ENCODE measurements around the gene MAP3K14. TPM values are rescaled to one million over a fixed set of nuclear protein-coding genes. Genes with fewer than 3 reads are reported as not detected.

The MAP3K14 gene
- total RNA-seq, 1 donor from 2014 or later: 11.5 TPM

- no peak for DNase-seq (ENCODE audit: low read depth, low spot score)
- H3K9me3 Mint-ChIP-seq: no peaks in the 10 kb centered on the region
- H3K4me1 Mint-ChIP-seq: peaks cover 8% of the 10 kb centered on the region
- peaks cover 2% of the 10 kb centered on the region for H3K27me3 Mint-ChIP-seq (ENCODE audit: low read depth)
- H3K4me3 Mint-ChIP-seq: no peak overlapping the region
- H3K27ac Mint-ChIP-seq (ENCODE audit: unreplicated experiment): peak overlapping the region; percentile 57
- no peaks in the 10 kb centered on the region for H3K36me3 Mint-ChIP-seq (ENCODE audit: low read depth)
- TF ChIP-seq CTCF (conservative IDR thresholded peaks at IDR 0.05): no peak
These were observed 21.4 kb upstream of the MAP3K14 start for GRCh38 chr17:45338023-45338781.

- DNase-seq (ENCODE audit: low read depth, low spot score): no peak
- peaks cover 4% of the 10 kb centered on the region for H3K4me1 Mint-ChIP-seq
- peaks cover 6% of the 10 kb centered on the region for H3K27me3 Mint-ChIP-seq (ENCODE audit: low read depth)
- H3K9me3 Mint-ChIP-seq: no peaks in the 10 kb centered on the region
- TF ChIP-seq CTCF (conservative IDR thresholded peaks at IDR 0.05): no peak
- no peak overlapping the region for H3K4me3 Mint-ChIP-seq
- no peak overlapping the region for H3K27ac Mint-ChIP-seq (ENCODE audit: unreplicated experiment)
- no peaks in the 10 kb centered on the region for H3K36me3 Mint-ChIP-seq (ENCODE audit: low read depth)
These were observed 19.8 kb upstream of the MAP3K14 start for GRCh38 chr17:45336390-45337182.

- H3K9me3 Mint-ChIP-seq: no peaks in the 10 kb centered on the region
- no peak overlapping the region for H3K4me3 Mint-ChIP-seq
- no peak overlapping the region for H3K27ac Mint-ChIP-seq (ENCODE audit: unreplicated experiment)
- no peaks in the 10 kb centered on the region for H3K4me1 Mint-ChIP-seq
- no peaks in the 10 kb centered on the region for H3K36me3 Mint-ChIP-seq (ENCODE audit: low read depth)
- peaks cover 6% of the 10 kb centered on the region for H3K27me3 Mint-ChIP-seq (ENCODE audit: low read depth)
- no peak for DNase-seq (ENCODE audit: low read depth, low spot score)
- TF ChIP-seq CTCF (conservative IDR thresholded peaks at IDR 0.05): no peak
These were observed 18.9 kb upstream of the MAP3K14 start for GRCh38 chr17:45335721-45336120.

- H3K27me3 Mint-ChIP-seq (ENCODE audit: low read depth): peaks cover 6% of the 10 kb centered on the region
- TF ChIP-seq CTCF (conservative IDR thresholded peaks at IDR 0.05): no peak
- H3K27ac Mint-ChIP-seq (ENCODE audit: unreplicated experiment): no peak overlapping the region
- no peaks in the 10 kb centered on the region for H3K4me1 Mint-ChIP-seq
- H3K4me3 Mint-ChIP-seq: no peak overlapping the region
- H3K36me3 Mint-ChIP-seq (ENCODE audit: low read depth): no peaks in the 10 kb centered on the region
- DNase-seq (ENCODE audit: low read depth, low spot score): no peak
- H3K9me3 Mint-ChIP-seq: no peaks in the 10 kb centered on the region
These were observed 18.2 kb upstream of the MAP3K14 start for GRCh38 chr17:45334701-45335677.

GRCh38 chr17:45334231-45334630 lies 17.4 kb upstream of the MAP3K14 start:
- Mint-ChIP-seq H3K36me3 (ENCODE audit: low read depth) (no peaks in the 10 kb centered on the region), H3K4me3 (no peak overlapping the region), H3K9me3 (no peaks in the 10 kb centered on the region), H3K4me1 (no peaks in the 10 kb centered on the region), H3K27ac (ENCODE audit: unreplicated experiment) (no peak overlapping the region), H3K27me3 (ENCODE audit: low read depth) (peaks cover 6% of the 10 kb centered on the region)
- no peak for TF ChIP-seq CTCF (conservative IDR thresholded peaks at IDR 0.05)
- no peak for DNase-seq (ENCODE audit: low read depth, low spot score)
